Testis (tissue), 2 donors: ENCODE results near the gene PIGZ.

ENCODE experiments used
- POLR2A ChIP-seq: fragments of 450-650 bp; IDR thresholded peaks from one replicate; pipeline ENCODE4 v1.6.1; 2017; ENCODE audit warnings: antibody characterized with exemption, mild to moderate bottlenecking, moderate library complexity
- TF ChIP-seq, protein P1 (sequence below), 3 experiments: fragments of 450-650 bp in 2 of 3; fragments of 200-600 bp in 1 of 3; sonication (generic) in 1 of 3; IDR thresholded peaks; one replicate each; pipeline ENCODE4 v1.5.1; 2016 to 2019; ENCODE audit warnings: antibody characterized with exemption in 3 of 3, mild to moderate bottlenecking in 2 of 3, moderate library complexity in 1 of 3

DNA sequence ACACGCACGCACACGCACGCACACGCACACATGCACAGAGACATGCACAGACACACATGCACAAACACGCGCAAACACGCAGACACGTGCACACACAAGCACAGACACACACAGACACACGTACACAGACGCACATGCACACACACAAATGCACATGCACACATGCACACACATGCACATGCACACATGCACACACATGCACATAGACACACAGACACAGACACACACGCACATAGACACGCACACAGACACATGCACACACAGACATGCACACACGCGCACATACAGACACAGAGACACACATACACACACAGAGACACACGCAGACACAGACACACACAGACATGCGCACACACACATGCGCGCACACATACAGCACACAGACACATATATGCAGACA is 26.4 kb upstream of the PIGZ start:
- no peak for TF ChIP-seq POLR2A
- TF ChIP-seq, protein P1, sequence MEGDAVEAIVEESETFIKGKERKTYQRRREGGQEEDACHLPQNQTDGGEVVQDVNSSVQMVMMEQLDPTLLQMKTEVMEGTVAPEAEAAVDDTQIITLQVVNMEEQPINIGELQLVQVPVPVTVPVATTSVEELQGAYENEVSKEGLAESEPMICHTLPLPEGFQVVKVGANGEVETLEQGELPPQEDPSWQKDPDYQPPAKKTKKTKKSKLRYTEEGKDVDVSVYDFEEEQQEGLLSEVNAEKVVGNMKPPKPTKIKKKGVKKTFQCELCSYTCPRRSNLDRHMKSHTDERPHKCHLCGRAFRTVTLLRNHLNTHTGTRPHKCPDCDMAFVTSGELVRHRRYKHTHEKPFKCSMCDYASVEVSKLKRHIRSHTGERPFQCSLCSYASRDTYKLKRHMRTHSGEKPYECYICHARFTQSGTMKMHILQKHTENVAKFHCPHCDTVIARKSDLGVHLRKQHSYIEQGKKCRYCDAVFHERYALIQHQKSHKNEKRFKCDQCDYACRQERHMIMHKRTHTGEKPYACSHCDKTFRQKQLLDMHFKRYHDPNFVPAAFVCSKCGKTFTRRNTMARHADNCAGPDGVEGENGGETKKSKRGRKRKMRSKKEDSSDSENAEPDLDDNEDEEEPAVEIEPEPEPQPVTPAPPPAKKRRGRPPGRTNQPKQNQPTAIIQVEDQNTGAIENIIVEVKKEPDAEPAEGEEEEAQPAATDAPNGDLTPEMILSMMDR (IDR thresholded peaks at IDR 0.05) = no peak
